Measurements from ENCODE around the gene KCNH3.

Gene KCNH3

GRCh38 chr12:49552899-49553298 lies 14.1 kb downstream of the KCNH3 start:
- Histone ChIP-seq H3K36me3 (ENCODE audit: control insufficient read depth in 1 of 2, insufficient read depth in 2 of 2, low read length in 2 of 2) (peaks cover 7 to 21% of the 10 kb centered on the region in 2 donors), H3K27ac (ENCODE audit: low read depth, low read length) (no peak overlapping the region), H3K4me1 (ENCODE audit: control insufficient read depth in 1 of 2, insufficient read depth in 2 of 2, low read length in 2 of 2) (peaks cover 10 to 24% of the 10 kb centered on the region in 2 donors), H3K9me3 (ENCODE audit: control insufficient read depth in 1 of 2, low read length in 2 of 2) (no peaks in the 10 kb centered on the region), H3K9ac (ENCODE audit: low read depth in 1 of 2, low read length in 2 of 2) (no peak overlapping the region), H3K4me3 (ENCODE audit: low read depth in 1 of 2, low read length in 2 of 2) (no peak overlapping the region), H3K27me3 (ENCODE audit: control insufficient read depth in 1 of 2, insufficient read depth in 2 of 2, low read length in 2 of 2) (peaks cover 5 to 7% of the 10 kb centered on the region in 2 donors)

GRCh38 chr12:49553512-49554088 lies 14.8 kb downstream of the KCNH3 start:
- no peak overlapping the region for H3K27ac ChIP-seq (ENCODE audit: low read depth, low read length)
- peaks cover 0 to 4% of the 10 kb centered on the region in 2 donors for H3K27me3 ChIP-seq (ENCODE audit: control insufficient read depth in 1 of 2, insufficient read depth in 2 of 2, low read length in 2 of 2)
- H3K9ac ChIP-seq (ENCODE audit: low read depth in 1 of 2, low read length in 2 of 2): no peak overlapping the region
- no peaks in the 10 kb centered on the region for H3K9me3 ChIP-seq (ENCODE audit: control insufficient read depth in 1 of 2, low read length in 2 of 2)
- H3K4me1 ChIP-seq (ENCODE audit: control insufficient read depth in 1 of 2, insufficient read depth in 2 of 2, low read length in 2 of 2): peaks cover 10 to 22% of the 10 kb centered on the region in 2 donors
- peaks cover 11 to 27% of the 10 kb centered on the region in 2 donors for H3K36me3 ChIP-seq (ENCODE audit: control insufficient read depth in 1 of 2, insufficient read depth in 2 of 2, low read length in 2 of 2)
- H3K4me3 ChIP-seq (ENCODE audit: low read depth in 1 of 2, low read length in 2 of 2): no peak overlapping the region

- Histone ChIP-seq H3K27me3 (ENCODE audit: control insufficient read depth in 1 of 2, insufficient read depth in 2 of 2, low read length in 2 of 2) (peaks cover 0 to 4% of the 10 kb centered on the region in 2 donors), H3K9me3 (ENCODE audit: control insufficient read depth in 1 of 2, low read length in 2 of 2) (no peaks in the 10 kb centered on the region), H3K27ac (ENCODE audit: low read depth, low read length) (no peak overlapping the region), H3K4me1 (ENCODE audit: control insufficient read depth in 1 of 2, insufficient read depth in 2 of 2, low read length in 2 of 2) (peaks cover 10 to 16% of the 10 kb centered on the region in 2 donors), H3K36me3 (ENCODE audit: control insufficient read depth in 1 of 2, insufficient read depth in 2 of 2, low read length in 2 of 2) (peaks cover 17 to 34% of the 10 kb centered on the region in 2 donors), H3K4me3 (ENCODE audit: low read depth in 1 of 2, low read length in 2 of 2) (no peak overlapping the region), H3K9ac (ENCODE audit: low read depth in 1 of 2, low read length in 2 of 2) (no peak overlapping the region)
Observed at GRCh38 chr12:49554266-49554665, 15.4 kb downstream of the KCNH3 start.

- H3K4me1 ChIP-seq (ENCODE audit: control insufficient read depth in 1 of 2, insufficient read depth in 2 of 2, low read length in 2 of 2): peaks cover 2 to 3% of the 10 kb centered on the region in 2 donors
- no peaks in the 10 kb centered on the region for H3K27me3 ChIP-seq (ENCODE audit: control insufficient read depth in 1 of 2, insufficient read depth in 2 of 2, low read length in 2 of 2)
- H3K4me3 ChIP-seq (ENCODE audit: low read depth in 1 of 2, low read length in 2 of 2): no peak overlapping the region
- H3K27ac ChIP-seq (ENCODE audit: low read depth, low read length): no peak overlapping the region
- H3K9me3 ChIP-seq (ENCODE audit: control insufficient read depth in 1 of 2, low read length in 2 of 2): no peaks in the 10 kb centered on the region
- H3K9ac ChIP-seq (ENCODE audit: low read depth in 1 of 2, low read length in 2 of 2): no peak overlapping the region
- H3K36me3 ChIP-seq (ENCODE audit: control insufficient read depth in 1 of 2, insufficient read depth in 2 of 2, low read length in 2 of 2): peaks cover 24 to 49% of the 10 kb centered on the region in 2 donors
Observed at GRCh38 chr12:49555631-49556390, 17.0 kb downstream of the KCNH3 start.

- H3K9ac ChIP-seq (ENCODE audit: low read depth in 1 of 2, low read length in 2 of 2): no peak overlapping the region
- H3K27ac ChIP-seq (ENCODE audit: low read depth, low read length): no peak overlapping the region
- no peaks in the 10 kb centered on the region for H3K27me3 ChIP-seq (ENCODE audit: control insufficient read depth in 1 of 2, insufficient read depth in 2 of 2, low read length in 2 of 2)
- H3K4me1 ChIP-seq (ENCODE audit: control insufficient read depth in 1 of 2, insufficient read depth in 2 of 2, low read length in 2 of 2): no peaks in the 10 kb centered on the region
- H3K4me3 ChIP-seq (ENCODE audit: low read depth in 1 of 2, low read length in 2 of 2): no peak overlapping the region
- no peaks in the 10 kb centered on the region for H3K9me3 ChIP-seq (ENCODE audit: control insufficient read depth in 1 of 2, low read length in 2 of 2)
- H3K36me3 ChIP-seq (ENCODE audit: control insufficient read depth in 1 of 2, insufficient read depth in 2 of 2, low read length in 2 of 2): peaks cover 24 to 55% of the 10 kb centered on the region in 2 donors
Observed at GRCh38 chr12:49556391-49557186, 17.8 kb downstream of the KCNH3 start.

- H3K9ac ChIP-seq (ENCODE audit: low read depth in 1 of 2, low read length in 2 of 2): no peak overlapping the region
- no peaks in the 10 kb centered on the region for H3K4me1 ChIP-seq (ENCODE audit: control insufficient read depth in 1 of 2, insufficient read depth in 2 of 2, low read length in 2 of 2)
- H3K4me3 ChIP-seq (ENCODE audit: low read depth in 1 of 2, low read length in 2 of 2): no peak overlapping the region
- no peaks in the 10 kb centered on the region for H3K27me3 ChIP-seq (ENCODE audit: control insufficient read depth in 1 of 2, insufficient read depth in 2 of 2, low read length in 2 of 2)
- peaks cover 28 to 62% of the 10 kb centered on the region in 2 donors for H3K36me3 ChIP-seq (ENCODE audit: control insufficient read depth in 1 of 2, insufficient read depth in 2 of 2, low read length in 2 of 2)
- H3K9me3 ChIP-seq (ENCODE audit: control insufficient read depth in 1 of 2, low read length in 2 of 2): no peaks in the 10 kb centered on the region
- no peak overlapping the region for H3K27ac ChIP-seq (ENCODE audit: low read depth, low read length)
Observed at GRCh38 chr12:49557187-49557916, 18.5 kb downstream of the KCNH3 start.

- Histone ChIP-seq H3K27ac (ENCODE audit: low read depth, low read length) (no peak overlapping the region), H3K36me3 (ENCODE audit: control insufficient read depth in 1 of 2, insufficient read depth in 2 of 2, low read length in 2 of 2) (peaks cover 33 to 67% of the 10 kb centered on the region in 2 donors), H3K27me3 (ENCODE audit: control insufficient read depth in 1 of 2, insufficient read depth in 2 of 2, low read length in 2 of 2) (no peaks in the 10 kb centered on the region), H3K4me1 (ENCODE audit: control insufficient read depth in 1 of 2, insufficient read depth in 2 of 2, low read length in 2 of 2) (no peaks in the 10 kb centered on the region), H3K4me3 (ENCODE audit: low read depth in 1 of 2, low read length in 2 of 2) (no peak overlapping the region), H3K9ac (ENCODE audit: low read depth in 1 of 2, low read length in 2 of 2) (no peak overlapping the region), H3K9me3 (ENCODE audit: control insufficient read depth in 1 of 2, low read length in 2 of 2) (no peaks in the 10 kb centered on the region)
Observed at GRCh38 chr12:49557917-49558215, 19.0 kb downstream of the KCNH3 start.

GRCh38 chr12:49558526-49558925 lies 19.7 kb downstream of the KCNH3 start:
- no peak overlapping the region for H3K27ac ChIP-seq (ENCODE audit: low read depth, low read length)
- H3K4me1 ChIP-seq (ENCODE audit: control insufficient read depth in 1 of 2, insufficient read depth in 2 of 2, low read length in 2 of 2): no peaks in the 10 kb centered on the region
- H3K36me3 ChIP-seq (ENCODE audit: control insufficient read depth in 1 of 2, insufficient read depth in 2 of 2, low read length in 2 of 2): peaks cover 39 to 74% of the 10 kb centered on the region in 2 donors
- H3K9me3 ChIP-seq (ENCODE audit: control insufficient read depth in 1 of 2, low read length in 2 of 2): no peaks in the 10 kb centered on the region
- no peak overlapping the region for H3K9ac ChIP-seq (ENCODE audit: low read depth in 1 of 2, low read length in 2 of 2)
- H3K4me3 ChIP-seq (ENCODE audit: low read depth in 1 of 2, low read length in 2 of 2): no peak overlapping the region
- no peaks in the 10 kb centered on the region for H3K27me3 ChIP-seq (ENCODE audit: control insufficient read depth in 1 of 2, insufficient read depth in 2 of 2, low read length in 2 of 2)

- H3K27me3 ChIP-seq (ENCODE audit: control insufficient read depth in 1 of 2, insufficient read depth in 2 of 2, low read length in 2 of 2): no peaks in the 10 kb centered on the region
- H3K9ac ChIP-seq (ENCODE audit: low read depth in 1 of 2, low read length in 2 of 2): no peak overlapping the region
- no peak overlapping the region for H3K4me3 ChIP-seq (ENCODE audit: low read depth in 1 of 2, low read length in 2 of 2)
- no peaks in the 10 kb centered on the region for H3K4me1 ChIP-seq (ENCODE audit: control insufficient read depth in 1 of 2, insufficient read depth in 2 of 2, low read length in 2 of 2)
- H3K9me3 ChIP-seq (ENCODE audit: control insufficient read depth in 1 of 2, low read length in 2 of 2): no peaks in the 10 kb centered on the region
- H3K36me3 ChIP-seq (ENCODE audit: control insufficient read depth in 1 of 2, insufficient read depth in 2 of 2, low read length in 2 of 2): peaks cover 40 to 80% of the 10 kb centered on the region in 2 donors
- no peak overlapping the region for H3K27ac ChIP-seq (ENCODE audit: low read depth, low read length)
Observed at GRCh38 chr12:49559011-49559675, 20.3 kb downstream of the KCNH3 start.
